WERI-Rb-1 (cell line): ENCODE measurements around the gene FAH.

ENCODE experiments used
- DNase-seq: peaks from one replicate; pipeline ENCODE4 v3.0.0-alpha.2; 2020
- H3K27ac ChIP-seq: fragments of 250-450 bp; sonication (Bioruptor Pico); 2 replicates; pipeline ENCODE4 v1.5.1; 2020; ENCODE audit warnings: mild to moderate bottlenecking, moderate library complexity
- H3K27me3 ChIP-seq: fragments of 250-450 bp; sonication (Bioruptor Pico); 2 replicates; pipeline ENCODE4 v1.5.1; 2021; ENCODE audit warnings: mild to moderate bottlenecking, low read depth, moderate library complexity; ENCODE audit not compliant: insufficient read depth, severe bottlenecking
- H3K36me3 ChIP-seq: fragments of 250-450 bp; sonication (Bioruptor Pico); 2 replicates; pipeline ENCODE4 v1.5.1; 2020; ENCODE audit warnings: mild to moderate bottlenecking, moderate library complexity
- H3K4me3 ChIP-seq: 2 replicates; pipeline ENCODE4 v1.5.1; 2011; ENCODE audit warnings: low read depth, mild to moderate bottlenecking, control low read depth, low read length
- H3K9me3 ChIP-seq: fragments of 250-450 bp; sonication (Bioruptor Pico); 2 replicates; pipeline ENCODE4 v1.5.1; 2021; ENCODE audit warnings: mild to moderate bottlenecking, moderate library complexity; ENCODE audit not compliant: severe bottlenecking
- TF ChIP-seq, protein P1 (sequence below): IDR thresholded peaks from 2 replicates; pipeline ENCODE4 v1.5.1; 2011; ENCODE audit warnings: low read depth, mild to moderate bottlenecking, control low read depth, inconsistent platforms, low read length

Gene FAH

DNA sequence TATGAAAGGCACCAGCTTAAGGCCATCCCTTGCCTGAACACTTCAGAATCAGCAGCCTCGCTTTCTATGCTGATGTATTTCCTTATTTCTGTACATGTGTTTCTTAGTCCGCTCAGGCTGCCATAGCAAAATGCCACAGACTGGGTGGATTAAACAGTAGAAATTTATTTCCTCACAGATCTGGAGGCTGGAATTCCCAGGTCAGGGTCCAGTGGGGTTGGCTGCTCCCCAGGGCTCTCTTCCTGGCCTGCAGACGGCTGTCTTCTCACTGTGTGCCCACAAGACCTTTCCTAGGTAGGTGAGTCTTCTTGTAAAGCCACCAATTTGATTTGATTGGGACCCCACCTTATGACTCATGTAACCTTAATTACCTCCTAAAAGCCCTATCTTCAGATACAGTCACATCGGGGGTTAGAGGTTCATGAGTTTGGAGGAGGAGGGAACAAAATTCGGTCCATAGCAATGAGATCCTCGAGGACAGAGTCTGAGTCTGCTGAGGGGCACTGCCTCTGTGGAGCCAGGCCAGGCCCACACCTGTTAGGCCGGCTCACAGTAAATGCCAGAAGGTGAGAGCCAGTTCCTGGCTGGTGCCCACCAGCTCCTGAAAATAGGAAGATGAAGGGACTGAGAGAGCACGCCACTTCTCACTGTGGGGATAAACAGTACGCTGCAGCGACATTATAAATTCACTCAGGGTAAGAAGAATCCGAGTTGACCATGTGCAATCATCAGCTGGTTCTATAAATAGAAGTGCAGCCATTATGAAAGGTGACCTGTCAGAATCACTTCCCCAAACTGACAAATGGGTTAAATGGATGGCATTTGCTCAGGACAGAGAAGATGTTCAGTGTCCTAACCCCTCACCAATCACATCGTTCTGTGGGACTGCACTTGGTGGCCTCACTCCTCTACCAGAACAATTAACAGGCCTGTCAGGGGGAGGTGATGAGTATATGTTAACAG lies 58.1 kb downstream of the FAH start:
- Histone ChIP-seq H3K27ac (no peak overlapping the region), H3K9me3 (no peaks in the 10 kb centered on the region), H3K4me3 (no peak overlapping the region), H3K36me3 (no peaks in the 10 kb centered on the region), H3K27me3 (no peaks in the 10 kb centered on the region)
- TF ChIP-seq, protein P1, sequence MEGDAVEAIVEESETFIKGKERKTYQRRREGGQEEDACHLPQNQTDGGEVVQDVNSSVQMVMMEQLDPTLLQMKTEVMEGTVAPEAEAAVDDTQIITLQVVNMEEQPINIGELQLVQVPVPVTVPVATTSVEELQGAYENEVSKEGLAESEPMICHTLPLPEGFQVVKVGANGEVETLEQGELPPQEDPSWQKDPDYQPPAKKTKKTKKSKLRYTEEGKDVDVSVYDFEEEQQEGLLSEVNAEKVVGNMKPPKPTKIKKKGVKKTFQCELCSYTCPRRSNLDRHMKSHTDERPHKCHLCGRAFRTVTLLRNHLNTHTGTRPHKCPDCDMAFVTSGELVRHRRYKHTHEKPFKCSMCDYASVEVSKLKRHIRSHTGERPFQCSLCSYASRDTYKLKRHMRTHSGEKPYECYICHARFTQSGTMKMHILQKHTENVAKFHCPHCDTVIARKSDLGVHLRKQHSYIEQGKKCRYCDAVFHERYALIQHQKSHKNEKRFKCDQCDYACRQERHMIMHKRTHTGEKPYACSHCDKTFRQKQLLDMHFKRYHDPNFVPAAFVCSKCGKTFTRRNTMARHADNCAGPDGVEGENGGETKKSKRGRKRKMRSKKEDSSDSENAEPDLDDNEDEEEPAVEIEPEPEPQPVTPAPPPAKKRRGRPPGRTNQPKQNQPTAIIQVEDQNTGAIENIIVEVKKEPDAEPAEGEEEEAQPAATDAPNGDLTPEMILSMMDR, result no peak
- no peak for DNase-seq

DNA sequence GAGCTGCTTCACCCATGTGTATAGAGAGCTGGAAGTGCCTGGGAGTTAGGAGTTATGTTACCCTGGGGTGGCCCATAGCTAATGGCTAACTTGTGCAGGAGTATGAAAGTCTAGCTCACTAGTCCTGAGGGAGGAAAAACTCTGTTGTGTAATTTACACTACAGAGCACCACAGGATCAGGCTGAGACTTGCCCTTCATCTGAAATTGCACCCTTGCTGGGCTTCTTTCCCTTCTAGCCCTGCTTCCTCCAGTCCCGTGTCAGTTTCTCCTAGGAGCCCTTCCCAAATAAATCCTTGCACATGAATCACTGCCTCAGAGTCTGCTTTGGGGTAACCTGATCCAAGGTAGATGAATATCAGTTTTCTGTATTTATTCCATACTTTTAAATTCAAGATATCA lies 59.2 kb downstream of the FAH start:
- Histone ChIP-seq H3K27ac (no peak overlapping the region), H3K4me3 (no peak overlapping the region), H3K9me3 (no peaks in the 10 kb centered on the region), H3K36me3 (no peaks in the 10 kb centered on the region), H3K27me3 (no peaks in the 10 kb centered on the region)
- no peak for DNase-seq
- TF ChIP-seq, protein P1, result no peak

DNA sequence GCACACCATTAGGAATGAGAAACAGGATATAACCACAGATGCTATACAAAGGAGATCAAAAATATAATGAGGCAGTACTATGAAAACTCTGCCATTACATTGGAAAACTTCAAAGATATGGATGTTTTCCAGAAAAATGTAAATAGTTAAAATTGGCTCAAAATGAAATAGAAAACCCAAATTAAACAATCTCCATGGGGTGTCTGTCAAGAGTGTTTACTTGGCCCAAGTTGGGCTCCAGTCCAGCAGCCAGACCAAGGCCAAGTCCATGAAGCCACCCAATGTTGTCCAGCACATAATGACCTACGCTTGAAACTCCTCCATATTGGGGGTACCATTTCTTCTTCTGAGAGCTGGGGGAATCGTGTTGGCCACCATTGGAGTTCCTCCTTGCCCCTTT lies 62.1 kb downstream of the FAH start:
- no peak for DNase-seq
- Histone ChIP-seq H3K27me3 (no peaks in the 10 kb centered on the region), H3K4me3 (no peak overlapping the region), H3K9me3 (no peaks in the 10 kb centered on the region), H3K27ac (no peak overlapping the region), H3K36me3 (no peaks in the 10 kb centered on the region)
- TF ChIP-seq, protein P1, result no peak

DNA sequence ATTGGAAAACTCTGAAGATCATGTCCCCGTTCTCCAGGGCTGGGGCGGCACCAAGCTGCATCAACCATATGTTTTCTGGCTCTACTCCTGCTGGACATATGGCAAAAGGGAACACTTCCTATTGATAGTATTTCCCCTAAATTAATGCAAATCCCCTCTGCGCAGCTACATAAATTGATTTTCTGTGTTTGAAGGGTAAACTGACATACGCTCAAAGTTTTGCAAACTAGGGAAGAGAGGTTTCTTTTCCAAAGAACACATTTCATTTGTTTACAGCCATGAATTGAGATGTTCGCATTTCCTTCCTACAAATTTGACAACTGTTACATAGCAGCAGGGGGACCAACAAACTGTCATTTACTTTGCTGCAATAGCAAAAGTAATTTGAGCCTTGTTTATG lies 63.3 kb downstream of the FAH start:
- DNase-seq, result no peak
- TF ChIP-seq, protein P1, result no peak
- Histone ChIP-seq H3K4me3 (no peak overlapping the region), H3K27ac (no peak overlapping the region), H3K27me3 (no peaks in the 10 kb centered on the region), H3K9me3 (no peaks in the 10 kb centered on the region), H3K36me3 (no peaks in the 10 kb centered on the region)

DNA sequence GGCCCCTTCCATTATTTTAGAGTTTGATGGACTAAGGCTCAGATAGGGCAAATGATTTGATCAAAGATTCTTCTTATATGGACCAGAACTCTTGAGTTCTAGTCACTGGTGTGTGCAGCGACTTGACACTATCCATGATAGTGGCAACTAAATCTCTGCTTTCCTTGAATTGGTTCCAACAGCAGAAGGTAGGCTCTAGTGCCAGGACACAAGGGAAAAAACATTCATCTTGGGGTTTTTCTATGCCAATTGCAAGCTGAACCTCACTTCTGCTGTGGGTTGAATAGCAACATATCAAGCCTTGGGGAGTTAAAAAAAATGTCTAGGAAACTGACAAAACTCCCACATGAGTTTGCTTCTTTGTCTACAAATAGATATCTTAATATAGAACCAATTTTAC lies 64.1 kb downstream of the FAH start:
- no peaks in the 10 kb centered on the region for H3K36me3 ChIP-seq
- TF ChIP-seq, protein P1, result no peak
- no peaks in the 10 kb centered on the region for H3K27me3 ChIP-seq
- H3K9me3 ChIP-seq, result no peaks in the 10 kb centered on the region
- no peak overlapping the region for H3K4me3 ChIP-seq
- no peak for DNase-seq
- no peak overlapping the region for H3K27ac ChIP-seq
